Frontal cortex (tissue), 4 donors: Measurements from ENCODE around the gene THRAP3. TPM values are rescaled to one million over a fixed set of nuclear protein-coding genes. Genes with fewer than 3 reads are reported as not detected.
A peak's percentile ranks its signal among the peaks of the same experiment; 100 is the strongest.
"Not testable (repeated sequence)": the region's sequence is repeated elsewhere in the genome, so short reads cannot be mapped to it uniquely, and the experiment has no call there.

Experiments used
- DNase-seq, 2 donors: peaks; one replicate each; pipeline ENCODE4 v3.0.0; 2012; ENCODE audit warnings: low spot score in 2 of 2
- FAIRE-seq: peaks from 2 replicates; lab custom pipeline; 2012; peaks lifted over from hg19 to GRCh38; lab: Jason Lieb, UNC
- total RNA-seq: library from RNA; depleted of rRNA; stranded (reverse); fragments of >200 nt; gene quantifications from one replicate; pipeline ENCODE4 v1.2.3, GENCODE V29; 2014
- donor health status: control.
- donor health status: control.
- donor health status: control.

Gene THRAP3
- 80.3 TPM for total RNA-seq

DNA sequence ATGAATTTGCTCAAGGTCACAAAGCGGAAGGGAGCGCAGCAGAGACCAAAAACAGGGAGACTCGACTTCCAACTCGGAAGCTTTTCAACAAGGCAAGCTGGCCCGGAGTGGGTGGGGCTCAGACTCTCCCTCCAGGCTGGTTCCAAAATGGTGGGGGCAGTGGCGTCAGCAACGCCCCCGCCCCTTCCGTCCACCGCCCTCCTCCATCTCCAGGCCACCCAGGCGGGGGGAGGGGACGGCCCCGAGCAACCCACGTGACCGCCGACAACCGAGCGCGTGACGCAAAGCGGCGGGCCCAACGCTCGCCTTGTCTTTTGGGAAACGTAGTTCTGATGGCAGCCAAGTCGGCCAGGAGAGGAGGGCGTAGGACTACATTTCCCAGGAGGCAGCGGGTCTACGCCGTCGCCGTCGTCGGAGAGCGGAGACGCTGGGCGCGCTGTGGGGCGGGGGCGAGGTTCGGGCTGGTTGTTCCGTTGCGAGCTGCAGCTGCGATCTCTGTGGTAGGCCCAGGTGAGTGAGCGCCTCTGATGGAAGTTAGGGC, at the start of gene THRAP3:
THRAP3 (plus strand) TSS at position 448 of the 541 bp plus-strand sequence. CDS start 58,121 bp downstream, outside the sequence.
- DNase-seq (peak; percentile 91 to 95), FAIRE-seq (peak; percentile 94)

DNA sequence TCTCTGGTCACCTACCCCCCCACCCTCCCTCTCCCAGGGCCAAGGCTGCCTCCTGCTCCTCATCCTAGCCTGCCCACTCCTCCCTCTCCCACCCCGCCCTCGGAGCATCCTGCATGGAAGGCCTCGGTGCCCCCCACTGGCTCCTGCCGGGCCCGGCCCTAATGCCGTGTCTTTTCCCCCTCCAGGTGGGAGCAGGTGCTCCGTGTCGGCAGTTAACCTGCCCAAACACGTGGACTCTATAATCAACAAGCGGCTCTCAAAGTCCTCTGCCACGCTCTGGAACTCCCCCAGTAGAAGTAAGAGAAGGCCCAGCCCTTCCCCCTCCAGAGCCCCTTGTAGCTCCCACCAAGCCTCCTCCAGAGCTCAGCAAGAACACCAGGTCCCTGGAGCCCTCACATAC, 49.5 kb upstream of the THRAP3 start:
- FAIRE-seq (no peak), DNase-seq (no peak)

DNA sequence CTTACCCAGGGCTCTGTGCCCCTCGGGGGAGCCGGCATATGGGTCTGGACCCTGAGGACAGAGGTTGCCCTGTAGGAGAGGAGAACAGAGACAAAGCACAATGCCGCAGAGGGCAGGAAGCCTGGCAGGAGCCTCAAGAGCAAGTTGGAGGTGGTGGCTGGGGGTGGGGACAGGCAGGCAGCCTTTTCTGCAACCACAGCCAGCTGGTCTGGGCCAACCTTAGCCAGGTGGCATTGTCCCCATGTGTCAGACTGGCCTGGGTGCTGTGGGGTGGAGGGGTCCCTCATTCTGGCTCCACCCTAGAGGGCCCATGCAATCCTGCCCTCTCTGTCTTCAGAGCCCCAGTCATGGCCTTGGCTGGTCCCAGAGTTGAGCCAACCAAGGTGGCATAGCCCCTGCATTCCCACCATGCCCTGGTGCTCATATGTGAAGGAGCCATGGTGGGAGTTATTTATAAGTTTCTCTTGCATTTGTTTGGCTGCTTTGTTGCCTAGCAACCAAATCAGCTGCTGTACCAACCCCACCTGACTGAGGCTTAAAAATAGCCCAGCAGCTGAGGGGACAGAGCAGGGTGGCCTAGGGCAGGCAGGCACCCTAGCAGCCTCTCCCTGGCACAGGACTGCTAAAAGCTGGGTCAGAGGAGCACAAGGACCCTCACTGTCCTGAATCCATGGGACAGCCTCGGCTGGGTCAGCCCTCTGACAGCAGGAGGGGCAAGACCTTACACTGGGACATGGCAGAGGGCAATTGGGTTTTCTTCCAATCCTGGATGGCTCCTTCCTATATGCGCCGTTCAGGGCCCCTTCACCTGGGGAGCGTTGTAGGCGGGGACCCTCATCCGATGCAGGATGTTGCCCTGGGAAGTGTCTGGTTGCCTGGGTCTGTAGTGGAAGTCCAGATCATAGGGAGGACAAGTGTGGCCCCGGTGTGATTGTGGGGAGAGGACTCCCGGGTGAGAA, 48.8 kb upstream of the THRAP3 start:
- DNase-seq, result no peak
- FAIRE-seq, result no peak

GRCh38 chr1:36176106-36176949, 47.9 kb upstream of the THRAP3 start:
- DNase-seq (no peak), FAIRE-seq (no peak)

GRCh38 chr1:36177589-36178431, 46.4 kb upstream of the THRAP3 start:
- FAIRE-seq (no peak), DNase-seq (no peak)

GRCh38 chr1:36178471-36179219, 45.6 kb upstream of the THRAP3 start:
- FAIRE-seq, result no peak
- no peak for DNase-seq

- DNase-seq (no peak), FAIRE-seq (no peak)
Observed at GRCh38 chr1:36179220-36179600, 45.0 kb upstream of the THRAP3 start.

- FAIRE-seq (no peak), DNase-seq (no peak)
Observed at GRCh38 chr1:36182734-36183133, 41.5 kb upstream of the THRAP3 start.

- FAIRE-seq, result no peak
- DNase-seq, result no peak
Observed at GRCh38 chr1:36183309-36183856, 40.9 kb upstream of the THRAP3 start.

GRCh38 chr1:36187800-36188593, 36.2 kb upstream of the THRAP3 start:
- FAIRE-seq, result no peak

GRCh38 chr1:36196805-36197204, 27.4 kb upstream of the THRAP3 start:
- not testable (repeated sequence) for FAIRE-seq, DNase-seq

More at GRCh38 chr1:36187800-36188593, 36.2 kb upstream of the THRAP3 start:
- DNase-seq, result peak; percentile 73 to 84

DNA sequence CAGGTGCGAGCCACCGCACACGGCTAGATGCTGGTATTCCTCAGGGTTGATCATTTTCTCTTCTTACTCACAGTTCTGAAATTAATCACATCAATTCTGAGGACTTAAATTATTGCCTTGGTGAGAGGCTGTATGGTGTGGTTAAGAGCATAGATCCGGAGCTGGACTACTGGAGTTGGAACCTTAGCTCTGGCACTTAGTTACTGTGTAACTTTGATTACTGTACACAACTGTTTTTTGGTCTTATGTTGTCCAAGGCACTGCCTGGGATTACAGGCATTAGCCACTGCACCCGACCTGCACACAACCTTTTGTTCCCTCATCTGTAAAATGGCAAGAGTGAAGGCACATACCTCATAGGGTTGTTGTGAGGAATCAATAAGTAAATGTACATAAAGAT, 25.6 kb upstream of the THRAP3 start:
- no peak for FAIRE-seq
- no peak for DNase-seq

- FAIRE-seq (no peak), DNase-seq (no peak)
Observed at GRCh38 chr1:36199934-36200741, 24.1 kb upstream of the THRAP3 start.

- DNase-seq (no peak), FAIRE-seq (no peak)
Observed at GRCh38 chr1:36203027-36203553, 21.2 kb upstream of the THRAP3 start.

DNA sequence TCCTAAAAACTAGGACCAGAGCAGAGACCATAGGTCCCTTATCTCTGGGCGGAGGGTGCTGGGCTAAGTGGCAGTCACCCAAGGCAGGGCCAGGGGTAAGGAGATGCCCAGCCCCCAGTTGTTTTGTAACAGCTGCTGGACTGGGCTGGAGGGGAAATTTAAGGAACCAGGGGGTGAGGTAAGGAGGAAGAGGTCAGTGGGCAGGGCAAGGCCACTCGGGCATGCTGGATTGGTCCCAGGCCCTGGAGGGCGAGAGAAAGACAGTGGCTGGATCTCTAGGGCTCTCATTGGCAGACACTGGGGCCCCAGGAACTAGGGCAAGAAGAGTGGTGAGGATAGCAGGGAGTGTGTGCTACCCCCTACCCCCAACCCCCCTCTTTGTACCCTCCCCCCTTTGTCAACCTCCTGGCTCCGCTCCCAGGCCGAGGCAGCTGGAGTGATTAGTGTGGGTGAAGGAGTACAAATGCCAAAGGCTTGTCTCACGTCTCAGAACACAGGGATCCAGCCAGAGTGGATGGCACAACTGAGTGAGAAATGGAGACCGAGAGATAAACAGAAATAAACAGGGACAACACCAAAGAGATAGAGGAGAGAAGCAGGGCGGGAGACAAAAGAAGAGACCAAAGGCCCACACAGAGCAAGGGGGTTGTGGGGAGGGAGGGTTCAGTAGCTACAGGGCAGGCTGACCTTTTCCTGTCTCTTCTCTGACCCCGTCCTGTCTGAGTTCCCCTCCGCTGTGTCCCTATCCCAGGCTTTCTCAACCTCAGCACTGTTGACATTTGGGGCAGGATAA, 20.5 kb upstream of the THRAP3 start:
- FAIRE-seq, result no peak
- DNase-seq, result peak in 1 of 2 donors; percentile 32
